ENCODE data around the gene CPNE4.

The CPNE4 gene

GRCh38 chr3:131669600-131669999, 365.2 kb downstream of the CPNE4 start:
- DNase-seq: no peak

DNA sequence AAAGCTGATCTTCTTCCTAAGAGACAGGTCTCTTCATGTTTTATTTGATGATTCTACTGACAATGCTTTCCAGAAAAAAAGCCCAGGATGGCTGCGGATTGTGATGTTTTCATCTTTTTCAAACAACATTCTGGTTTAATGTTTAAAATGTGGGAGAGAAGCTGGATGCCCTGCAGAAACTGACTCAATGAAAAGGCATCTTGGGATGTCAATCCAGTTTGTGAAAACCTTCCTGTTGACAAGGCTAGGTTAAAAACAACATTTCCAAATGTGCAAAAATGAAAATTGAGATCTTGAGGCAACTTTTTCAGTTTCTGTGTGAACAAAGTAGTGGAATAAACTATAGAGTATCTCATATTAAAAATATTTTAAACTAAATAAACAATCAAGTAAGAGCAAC, 376.0 kb downstream of the CPNE4 start:
- no peak for DNase-seq

- no peak for DNase-seq
Measured at GRCh38 chr3:131658115-131658514, 376.7 kb downstream of the CPNE4 start.

GRCh38 chr3:131655070-131655690, 379.6 kb downstream of the CPNE4 start:
- no peak for DNase-seq

- DNase-seq: no peak
Measured at GRCh38 chr3:131645638-131646037, 389.2 kb downstream of the CPNE4 start.

- no peak for DNase-seq
Measured at GRCh38 chr3:131636266-131636775, 398.5 kb downstream of the CPNE4 start.

DNA sequence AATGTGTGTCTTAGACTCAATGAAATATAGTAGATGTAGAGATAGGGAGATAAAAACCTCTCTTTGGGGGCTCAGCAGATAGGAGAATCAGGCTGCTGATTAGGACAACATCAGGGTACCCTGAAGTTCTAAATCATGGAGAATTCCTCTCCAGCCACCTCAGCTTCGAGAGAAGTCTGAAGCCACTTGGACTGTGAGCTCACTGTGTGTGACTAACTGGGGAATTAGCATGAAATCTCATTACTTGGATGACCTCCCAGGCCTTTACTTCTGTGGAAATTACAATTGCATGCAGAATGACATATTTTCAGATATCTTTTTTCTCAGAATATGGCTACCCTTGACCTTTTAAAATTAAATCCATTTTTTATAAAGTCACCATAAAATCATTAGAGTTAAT, 404.0 kb downstream of the CPNE4 start:
- DNase-seq: no peak

DNA sequence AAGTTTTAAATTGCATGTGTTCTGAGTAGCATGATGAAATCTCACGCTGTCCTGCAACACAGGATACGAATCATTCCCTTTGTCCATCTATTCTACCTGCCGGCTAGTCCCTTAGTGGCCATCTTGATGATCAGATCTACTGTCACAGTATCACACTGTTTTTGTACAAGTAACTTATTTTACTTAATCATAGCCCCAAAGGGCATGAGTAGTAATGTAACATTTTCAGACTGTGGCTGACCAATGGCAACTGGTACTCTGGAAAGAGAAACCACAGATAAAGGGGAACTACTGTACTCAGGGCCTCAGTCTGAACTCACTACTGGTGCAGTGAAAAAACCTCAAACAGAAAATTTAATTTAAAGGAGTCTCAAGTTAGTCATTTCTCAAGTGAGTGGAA, 404.7 kb downstream of the CPNE4 start:
- DNase-seq: no peak

DNA sequence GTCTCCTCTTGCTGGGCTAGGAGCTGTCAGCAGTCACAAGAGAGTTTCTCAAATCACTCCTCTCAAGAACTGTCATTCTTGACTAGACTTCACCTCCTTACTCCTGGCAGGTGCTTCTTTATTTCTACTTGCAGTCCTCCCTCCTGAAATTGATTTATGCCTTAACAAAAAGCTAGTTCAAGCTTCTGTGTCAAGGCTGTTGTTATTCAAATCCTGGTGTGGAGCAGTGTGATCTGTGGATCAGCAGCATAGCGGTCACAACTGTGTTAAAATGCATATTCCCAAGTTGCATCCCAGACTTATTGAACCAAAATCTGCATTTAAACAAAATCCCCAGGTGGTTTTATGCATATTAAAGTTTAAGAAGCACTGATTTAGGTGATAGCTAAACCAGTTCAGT, 411.4 kb downstream of the CPNE4 start:
- no peak for DNase-seq

DNA sequence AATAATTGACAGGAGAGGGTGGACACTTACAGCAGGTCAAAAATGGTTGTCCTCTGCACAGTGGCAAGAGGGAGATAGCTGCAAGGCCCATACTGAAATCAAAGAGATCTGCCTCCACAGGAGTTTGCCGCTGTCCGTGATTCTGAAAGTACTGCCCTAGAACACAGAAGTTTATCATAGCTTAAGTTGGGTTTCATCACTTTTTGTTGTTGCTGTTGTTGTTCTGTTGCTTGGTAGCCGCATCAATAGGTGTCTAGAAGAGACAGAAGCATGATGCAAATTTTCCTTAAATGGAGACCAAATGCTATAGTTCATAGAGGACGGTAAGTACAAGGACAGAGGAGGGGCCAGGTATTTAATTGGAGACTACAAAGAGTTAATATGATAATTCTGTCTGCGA, 412.1 kb downstream of the CPNE4 start:
- DNase-seq: no peak

DNA sequence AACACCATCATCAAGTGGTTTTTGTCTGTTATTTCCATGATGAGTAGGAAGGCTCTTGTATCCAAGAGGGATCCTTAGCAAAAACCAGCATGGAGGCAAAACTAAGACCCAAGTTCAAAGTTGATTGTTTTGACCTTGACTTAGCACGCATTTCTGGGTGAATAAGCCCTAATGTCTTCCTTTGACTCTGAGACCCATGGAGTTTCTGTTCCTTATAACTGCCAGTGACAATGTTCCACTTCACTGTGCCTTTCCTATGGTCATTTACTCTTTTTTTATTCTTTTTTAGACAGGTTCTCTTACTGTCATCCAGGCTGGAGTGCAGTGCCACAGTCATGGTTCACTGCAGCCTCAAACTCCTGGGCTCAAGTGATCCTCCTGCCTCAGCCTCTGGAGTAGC, 413.8 kb downstream of the CPNE4 start:
- no peak for DNase-seq

- no peak for DNase-seq
Measured at GRCh38 chr3:131619821-131620220, 415.0 kb downstream of the CPNE4 start.

DNA sequence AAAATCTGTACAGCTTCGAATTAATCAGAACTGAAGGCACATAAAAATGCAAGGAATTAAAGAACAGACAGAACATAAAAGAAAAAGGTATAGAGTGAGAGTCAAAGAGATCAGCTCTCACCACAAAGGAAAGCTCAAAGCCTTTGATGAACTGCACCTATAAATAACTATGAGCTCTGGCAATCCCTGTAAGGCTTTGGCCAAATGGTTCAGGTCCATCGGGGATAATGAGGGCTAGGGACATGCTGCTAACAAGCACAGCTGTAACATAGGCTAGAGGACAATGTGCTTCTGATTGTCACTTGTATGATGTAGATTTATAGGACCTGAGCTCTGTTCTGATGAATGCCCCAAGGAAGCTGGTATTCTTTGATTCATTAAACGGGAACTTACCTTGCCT, 418.1 kb downstream of the CPNE4 start:
- no peak for DNase-seq

DNA sequence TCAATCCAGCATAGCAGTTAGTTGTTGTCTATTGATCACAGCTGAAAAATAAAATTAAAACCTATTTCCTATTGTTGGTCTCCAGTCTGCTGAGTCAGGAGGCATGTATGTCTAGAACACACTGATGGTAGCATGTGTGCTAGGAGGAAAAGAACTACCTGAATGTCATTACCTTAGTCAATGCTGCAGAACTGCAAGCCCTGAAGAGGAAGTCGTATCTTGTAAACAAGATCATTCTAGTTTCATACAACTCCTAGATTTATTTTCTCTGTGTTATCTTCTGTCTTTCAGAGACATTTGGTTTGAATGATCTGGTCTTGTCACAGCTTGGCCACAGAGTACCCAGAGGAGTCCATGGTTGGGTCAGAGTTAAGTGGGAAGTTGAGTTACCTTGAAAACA, 422.1 kb downstream of the CPNE4 start:
- no peak for DNase-seq

GRCh38 chr3:131610174-131610573, 424.6 kb downstream of the CPNE4 start:
- no peak for DNase-seq

DNA sequence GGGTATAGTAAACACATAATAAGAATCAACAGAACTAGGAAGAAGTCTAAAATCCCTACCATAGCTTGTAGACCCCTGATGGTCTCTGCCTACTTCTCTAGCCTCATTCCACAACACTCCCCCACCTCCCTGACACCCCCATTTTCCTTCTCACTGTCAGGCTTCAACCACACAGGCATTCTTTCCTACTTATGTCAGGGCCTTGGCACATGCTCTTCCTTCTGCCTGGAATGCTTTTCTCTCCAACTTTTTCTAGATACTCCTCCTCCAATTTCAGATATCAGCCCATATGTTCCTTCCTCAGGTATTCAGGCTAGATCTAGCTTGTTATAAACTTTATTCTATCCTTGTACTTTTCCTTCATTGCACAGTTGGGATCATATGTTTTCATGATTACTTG, 426.1 kb downstream of the CPNE4 start:
- DNase-seq: no peak

DNA sequence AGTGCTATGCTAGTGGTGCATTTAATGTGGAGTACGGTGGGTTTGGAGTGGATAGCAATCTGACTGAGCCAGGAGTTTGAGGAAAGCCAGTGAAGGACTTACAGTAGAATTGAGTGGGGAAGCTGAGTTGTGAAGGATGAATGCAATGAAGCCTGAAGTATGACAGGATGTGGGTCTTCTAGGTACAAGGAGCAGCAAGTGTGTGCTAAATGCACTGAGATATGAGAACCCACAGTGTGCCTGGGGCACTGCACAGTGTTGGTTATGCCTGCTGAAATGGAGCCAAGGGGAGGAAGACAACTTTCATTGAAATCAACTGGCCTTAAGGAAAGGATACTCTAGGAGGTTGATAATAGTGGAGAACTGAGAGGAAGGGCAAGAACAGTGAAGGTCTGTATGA, 426.5 kb downstream of the CPNE4 start:
- DNase-seq: no peak

GRCh38 chr3:131605916-131606315, 428.9 kb downstream of the CPNE4 start:
- no peak for DNase-seq

- no peak for DNase-seq
Measured at GRCh38 chr3:131602011-131602779, 432.6 kb downstream of the CPNE4 start.

- DNase-seq: no peak
Measured at GRCh38 chr3:131597816-131598215, 437.0 kb downstream of the CPNE4 start.

GRCh38 chr3:131596884-131597283, 437.9 kb downstream of the CPNE4 start:
- DNase-seq: no peak

DNA sequence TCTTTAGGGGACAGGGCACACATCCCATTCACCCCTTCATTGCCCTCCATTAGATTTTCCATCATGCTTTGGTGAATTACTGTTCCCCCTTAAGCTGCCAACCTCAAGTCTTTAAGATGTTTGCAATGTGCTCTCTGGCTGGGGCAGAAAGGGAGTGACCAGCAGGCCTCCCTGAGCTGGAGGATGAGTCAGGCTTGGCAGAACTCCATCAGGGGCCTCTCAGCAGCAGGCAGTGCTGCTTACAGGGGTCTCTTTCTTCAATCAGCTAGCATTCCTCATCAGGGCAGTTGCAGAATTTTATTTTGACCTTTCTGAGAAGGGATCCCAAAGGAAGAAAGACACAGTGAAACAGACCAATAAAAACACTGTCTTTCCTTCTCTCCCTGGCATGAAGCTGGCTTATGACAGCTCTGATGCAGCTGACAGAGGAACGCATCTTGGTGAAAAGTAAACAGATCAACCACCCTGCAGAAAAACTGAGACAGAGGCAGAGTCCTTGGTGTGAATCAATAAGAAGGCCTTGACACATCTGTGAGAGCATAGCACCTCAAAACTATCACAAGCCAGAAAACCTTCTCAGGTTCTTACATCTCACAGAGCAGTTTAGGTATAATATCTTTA, 443.3 kb downstream of the CPNE4 start:
- DNase-seq: no peak

- DNase-seq: no peak
Measured at GRCh38 chr3:131586277-131586676, 448.5 kb downstream of the CPNE4 start.

- no peak for DNase-seq
Measured at GRCh38 chr3:131582438-131582837, 452.4 kb downstream of the CPNE4 start.

All from SW 1271 (cell line).